GM06990 (cell line): ENCODE results near the gene PHGDH.

Source experiments
- DNase-seq: peaks from one replicate; pipeline ENCODE4 v3.0.0-alpha.2; 2011; ENCODE audit not compliant: insufficient read length; ENCODE audit errors: extremely low read depth
- H3K27me3 ChIP-seq: replicated peaks from 2 replicates; pipeline ENCODE4 v1.6.0; 2011; ENCODE audit warnings: low read length; ENCODE audit not compliant: control insufficient read depth, insufficient read depth
- H3K36me3 ChIP-seq: 2 replicates; pipeline ENCODE4 v1.5.1; 2011; ENCODE audit warnings: low read length; ENCODE audit not compliant: control insufficient read depth, insufficient read depth
- H3K4me3 ChIP-seq: replicated peaks from 2 replicates; pipeline ENCODE4 v1.5.1; 2011; ENCODE audit warnings: low read depth, mild to moderate bottlenecking, control low read depth, low read length
- TF ChIP-seq, protein P1 (sequence below): IDR thresholded peaks from 2 replicates; pipeline ENCODE4 v1.5.1; 2011; ENCODE audit warnings: low read length, control low read depth, mild to moderate bottlenecking, inconsistent platforms; ENCODE audit not compliant: insufficient read depth, poor library complexity, severe bottlenecking

The PHGDH gene

DNA sequence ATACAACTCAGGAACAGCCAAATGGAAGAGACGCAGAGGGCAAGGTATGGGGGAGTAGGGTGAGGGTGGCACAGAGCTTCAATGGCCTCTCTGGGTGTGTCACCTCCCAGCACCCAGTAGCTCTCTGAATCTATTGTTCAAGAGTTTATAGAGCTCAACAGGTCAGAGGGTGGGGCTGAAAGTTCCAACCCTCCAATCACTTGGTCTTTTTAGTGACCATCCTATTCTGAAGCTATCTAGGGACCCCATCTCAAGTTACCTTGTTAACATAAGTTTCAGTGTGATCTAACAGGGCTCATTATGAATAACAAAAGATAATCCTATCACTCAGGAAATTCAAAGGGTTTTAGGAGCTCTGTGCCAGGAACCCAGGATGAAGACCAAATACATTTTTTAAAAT, 32.5 kb upstream of the PHGDH start:
- no peak for DNase-seq
- Histone ChIP-seq H3K36me3 (no peaks in the 10 kb centered on the region), H3K27me3 (no peaks in the 10 kb centered on the region), H3K4me3 (no peak overlapping the region)
- TF ChIP-seq, protein P1, sequence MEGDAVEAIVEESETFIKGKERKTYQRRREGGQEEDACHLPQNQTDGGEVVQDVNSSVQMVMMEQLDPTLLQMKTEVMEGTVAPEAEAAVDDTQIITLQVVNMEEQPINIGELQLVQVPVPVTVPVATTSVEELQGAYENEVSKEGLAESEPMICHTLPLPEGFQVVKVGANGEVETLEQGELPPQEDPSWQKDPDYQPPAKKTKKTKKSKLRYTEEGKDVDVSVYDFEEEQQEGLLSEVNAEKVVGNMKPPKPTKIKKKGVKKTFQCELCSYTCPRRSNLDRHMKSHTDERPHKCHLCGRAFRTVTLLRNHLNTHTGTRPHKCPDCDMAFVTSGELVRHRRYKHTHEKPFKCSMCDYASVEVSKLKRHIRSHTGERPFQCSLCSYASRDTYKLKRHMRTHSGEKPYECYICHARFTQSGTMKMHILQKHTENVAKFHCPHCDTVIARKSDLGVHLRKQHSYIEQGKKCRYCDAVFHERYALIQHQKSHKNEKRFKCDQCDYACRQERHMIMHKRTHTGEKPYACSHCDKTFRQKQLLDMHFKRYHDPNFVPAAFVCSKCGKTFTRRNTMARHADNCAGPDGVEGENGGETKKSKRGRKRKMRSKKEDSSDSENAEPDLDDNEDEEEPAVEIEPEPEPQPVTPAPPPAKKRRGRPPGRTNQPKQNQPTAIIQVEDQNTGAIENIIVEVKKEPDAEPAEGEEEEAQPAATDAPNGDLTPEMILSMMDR: no peak

DNA sequence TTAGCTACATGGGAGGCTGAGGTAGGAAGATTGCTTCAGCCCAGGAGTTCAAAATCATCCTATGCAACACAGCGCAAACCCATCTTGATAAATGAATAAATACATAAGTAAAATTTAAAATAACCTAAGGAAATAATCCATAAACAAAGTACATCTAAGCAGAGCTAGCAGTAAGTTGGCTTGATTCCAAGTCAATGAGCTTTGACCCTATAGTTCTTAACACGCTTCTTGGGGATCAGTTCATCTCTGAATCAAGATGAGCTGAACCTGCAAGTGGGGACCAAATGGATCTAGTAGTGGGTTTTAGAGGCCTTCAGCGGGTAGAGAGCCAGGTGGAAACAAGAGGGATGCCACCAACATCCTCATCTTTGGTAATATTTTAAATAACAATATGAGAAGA, 31.5 kb upstream of the PHGDH start:
- no peak overlapping the region for H3K4me3 ChIP-seq
- TF ChIP-seq, protein P1: no peak
- no peaks in the 10 kb centered on the region for H3K27me3 ChIP-seq
- no peaks in the 10 kb centered on the region for H3K36me3 ChIP-seq
- DNase-seq: no peak

DNA sequence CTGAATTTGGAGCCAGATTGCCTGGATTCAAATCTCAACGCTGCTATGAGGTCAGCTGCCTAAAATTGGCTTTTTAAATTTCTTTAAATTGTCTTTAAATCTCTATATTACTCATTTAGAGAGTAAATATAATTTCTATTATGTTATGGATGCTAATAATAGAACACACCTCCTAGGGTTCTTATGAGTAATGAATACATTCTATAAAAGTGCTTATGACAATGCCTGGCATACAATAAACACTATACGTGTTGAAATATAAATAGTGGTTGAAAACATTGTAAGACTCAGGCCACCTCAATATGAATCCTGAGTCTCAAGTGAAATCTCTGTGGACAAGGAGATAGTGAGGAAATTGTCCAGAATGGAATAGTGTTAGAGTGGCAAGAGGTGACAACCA, 31.0 kb upstream of the PHGDH start:
- no peaks in the 10 kb centered on the region for H3K36me3 ChIP-seq
- TF ChIP-seq, protein P1: no peak
- no peak for DNase-seq
- H3K27me3 ChIP-seq: no peaks in the 10 kb centered on the region
- no peak overlapping the region for H3K4me3 ChIP-seq

DNA sequence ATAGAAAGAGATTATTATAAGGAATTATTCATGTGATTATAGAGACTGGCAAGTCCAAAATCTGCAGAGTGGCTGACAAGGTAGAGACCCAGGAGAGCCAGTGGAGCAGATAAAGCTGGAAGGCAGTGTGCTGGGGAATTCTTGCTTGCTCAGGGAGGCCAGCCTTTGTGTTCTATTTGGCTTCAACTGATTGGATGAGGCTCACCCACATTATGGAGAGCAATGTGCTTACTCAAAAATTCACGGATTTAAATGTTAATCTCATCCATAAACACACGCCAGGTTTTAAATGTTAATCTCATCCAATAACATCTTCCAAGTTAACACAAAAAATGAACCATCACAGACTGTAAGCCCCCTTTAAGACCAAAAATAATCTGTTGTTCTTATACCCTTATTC, 30.2 kb upstream of the PHGDH start:
- Histone ChIP-seq H3K4me3 (no peak overlapping the region), H3K36me3 (no peaks in the 10 kb centered on the region), H3K27me3 (no peaks in the 10 kb centered on the region)
- DNase-seq: no peak
- TF ChIP-seq, protein P1: no peak

DNA sequence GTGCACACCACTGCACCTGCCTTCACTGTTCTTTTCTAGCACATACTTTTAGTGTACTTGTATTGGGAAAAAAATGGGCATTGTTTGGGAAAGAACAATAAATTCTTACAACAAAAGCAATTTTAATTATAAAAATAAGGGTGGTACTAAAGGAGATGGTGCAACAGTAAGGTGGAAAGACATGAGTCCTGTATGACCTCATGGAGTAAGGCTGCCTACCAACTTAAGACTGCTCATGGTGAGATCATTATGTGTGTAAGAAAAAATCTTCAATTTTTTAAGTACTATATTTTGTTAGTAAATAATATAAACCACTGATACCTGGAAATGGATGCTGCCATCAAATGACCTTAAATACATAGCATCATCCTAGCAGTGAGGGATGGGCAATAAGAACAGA, 29.6 kb upstream of the PHGDH start:
- Histone ChIP-seq H3K27me3 (no peaks in the 10 kb centered on the region; the same call in 1 of the 2 replicates), H3K4me3 (no peak overlapping the region), H3K36me3 (no peaks in the 10 kb centered on the region)
- DNase-seq: no peak
- TF ChIP-seq, protein P1: no peak

DNA sequence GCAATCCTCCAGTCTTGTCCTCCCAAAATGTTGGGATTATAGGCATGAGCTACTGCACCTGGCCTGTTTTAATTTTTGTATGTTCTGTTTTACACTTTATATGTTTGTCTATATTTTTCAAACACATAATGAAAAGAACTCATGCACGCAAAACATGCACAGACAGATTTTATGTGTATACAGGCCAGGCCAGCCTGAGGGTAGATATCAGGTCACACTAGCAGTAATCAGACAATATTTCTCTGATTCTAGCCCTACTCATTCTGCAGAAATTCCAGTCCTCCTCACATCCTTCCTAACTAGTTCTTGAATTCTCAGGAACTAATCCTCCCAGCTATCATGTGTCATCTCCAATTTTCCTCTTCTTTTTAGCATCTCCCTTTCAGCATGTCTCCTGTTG, 27.8 kb upstream of the PHGDH start:
- no peak overlapping the region for H3K4me3 ChIP-seq
- DNase-seq: no peak
- no peaks in the 10 kb centered on the region for H3K36me3 ChIP-seq
- H3K27me3 ChIP-seq: no peaks in the 10 kb centered on the region; the same call in 1 of the 2 replicates
- TF ChIP-seq, protein P1: no peak
